Femur (tissue), 1 donor: Measurements from ENCODE around the gene A4GNT.
"Not testable (repeated sequence)": the region's sequence is repeated elsewhere in the genome, so short reads cannot be mapped to it uniquely, and the experiment has no call there.

ENCODE experiments used
- DNase-seq: peaks from one replicate; pipeline ENCODE4 v3.0.0-alpha.2; 2017

Gene A4GNT

DNA sequence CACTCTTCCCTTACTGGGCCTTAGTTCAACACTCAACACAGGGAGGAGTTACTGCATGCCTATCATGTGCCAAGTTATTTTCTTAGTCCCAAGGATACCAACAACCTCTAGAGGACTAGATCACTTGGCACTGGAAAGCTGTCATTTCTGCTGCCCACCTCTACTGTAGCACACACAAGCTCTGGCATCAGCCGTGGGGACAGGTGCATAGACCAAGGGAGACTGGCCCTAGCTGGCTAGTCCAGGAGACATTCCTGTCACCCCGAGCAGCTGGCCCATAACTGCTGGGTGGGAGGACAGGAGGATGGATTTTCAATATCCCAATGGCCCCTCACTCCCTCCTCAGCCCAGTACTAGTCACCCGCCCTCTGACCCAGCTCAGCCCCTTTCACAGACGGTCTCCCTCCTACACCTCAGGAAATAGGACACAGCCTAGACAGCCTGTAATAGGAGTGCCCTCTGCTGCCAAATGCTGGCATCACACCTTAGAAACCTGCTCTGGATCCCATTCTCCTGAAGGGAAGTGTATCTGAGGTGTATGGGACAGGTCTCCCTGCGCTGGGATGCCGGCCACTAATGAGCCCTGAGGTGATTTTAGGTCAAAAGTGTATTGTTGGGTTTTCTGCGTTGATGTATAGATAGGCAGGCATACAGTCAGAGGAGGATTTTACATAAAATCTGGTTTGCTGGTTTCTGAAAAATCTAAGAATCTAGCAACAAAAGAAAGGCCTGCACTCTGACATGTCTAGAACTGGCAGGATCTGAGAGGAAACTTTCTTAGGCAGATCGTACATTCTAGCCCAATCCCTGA, 13.4 kb downstream of the A4GNT start:
- peak; percentile 77 for DNase-seq

DNA sequence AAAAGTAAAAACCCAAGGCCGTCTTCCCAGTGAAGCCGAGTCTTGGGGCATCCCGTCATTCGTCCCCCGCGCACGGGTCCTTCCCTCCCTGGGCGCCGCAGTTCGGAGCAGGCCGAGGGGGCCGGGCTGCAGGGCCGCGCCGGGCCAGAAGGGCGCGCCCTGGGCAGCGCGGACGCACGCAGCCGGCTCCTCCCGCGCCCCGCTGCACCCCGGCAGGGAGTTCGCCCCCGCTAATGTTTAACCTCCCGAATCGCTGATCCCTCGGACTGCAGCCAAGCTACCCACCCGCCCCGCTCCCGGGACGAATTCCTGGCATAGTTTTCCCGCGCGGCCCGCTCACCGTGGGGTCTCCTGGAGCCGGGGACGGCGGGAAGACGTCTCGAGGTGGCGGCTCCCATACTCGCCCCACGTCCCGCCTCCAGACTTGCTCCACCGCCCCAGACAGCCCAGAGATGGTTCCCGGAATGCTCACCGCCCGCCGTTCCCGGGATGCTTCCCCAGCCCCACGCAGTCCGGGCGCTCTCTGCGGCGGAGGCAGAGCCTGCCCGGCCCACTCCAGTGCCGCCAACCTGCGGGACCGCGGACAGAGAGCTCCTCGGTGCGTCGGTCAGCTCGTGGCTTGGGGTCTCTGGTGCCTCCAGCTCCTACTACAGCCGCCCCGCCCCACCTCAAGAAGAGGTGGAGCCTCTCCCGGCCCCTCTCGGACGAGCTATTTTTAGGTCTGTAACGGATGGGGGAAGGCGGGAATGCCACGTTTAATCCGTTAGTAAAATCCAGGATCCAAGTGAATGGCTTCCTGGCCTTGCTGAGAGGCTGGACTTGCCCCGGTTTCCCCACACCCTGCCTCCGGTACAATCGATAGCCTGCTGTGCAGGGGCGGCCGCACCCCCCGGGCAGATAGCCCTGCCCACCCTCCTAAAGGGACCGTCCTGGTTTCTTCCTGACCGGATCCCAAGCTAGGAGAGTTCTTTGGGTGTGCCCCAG, 16.9 kb downstream of the A4GNT start, which contains the start of gene DZIP1L:
Gene DZIP1L (minus strand): TSS at position 621 of the 984 bp plus-strand sequence. CDS start 11,637 bp downstream, outside the sequence.
- DNase-seq: peak; percentile 85

DNA sequence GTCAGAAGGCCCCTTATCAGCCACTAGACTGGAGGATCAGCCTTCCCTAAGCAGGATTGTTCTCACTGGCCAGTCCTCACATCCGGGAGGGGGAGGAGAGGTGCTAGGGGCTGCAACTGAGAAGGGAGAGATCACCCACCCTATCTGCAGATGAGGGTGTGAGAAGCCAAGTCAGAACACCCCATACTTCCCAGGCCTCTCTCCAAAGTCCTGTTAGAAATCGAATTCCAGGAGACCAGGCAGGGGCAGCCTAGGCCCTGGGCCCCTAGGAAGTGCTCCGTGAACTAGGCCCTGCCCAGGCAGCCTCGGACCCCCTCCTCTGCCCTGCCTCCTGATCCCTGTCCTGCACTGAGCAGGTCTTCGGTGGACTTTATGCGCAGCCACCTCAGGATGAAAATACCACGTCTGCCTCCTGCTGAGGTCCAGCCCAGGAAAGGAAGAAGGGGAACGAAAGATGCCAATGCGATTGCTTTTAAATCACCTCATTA, 17.7 kb downstream of the A4GNT start:
- no peak for DNase-seq

DNA sequence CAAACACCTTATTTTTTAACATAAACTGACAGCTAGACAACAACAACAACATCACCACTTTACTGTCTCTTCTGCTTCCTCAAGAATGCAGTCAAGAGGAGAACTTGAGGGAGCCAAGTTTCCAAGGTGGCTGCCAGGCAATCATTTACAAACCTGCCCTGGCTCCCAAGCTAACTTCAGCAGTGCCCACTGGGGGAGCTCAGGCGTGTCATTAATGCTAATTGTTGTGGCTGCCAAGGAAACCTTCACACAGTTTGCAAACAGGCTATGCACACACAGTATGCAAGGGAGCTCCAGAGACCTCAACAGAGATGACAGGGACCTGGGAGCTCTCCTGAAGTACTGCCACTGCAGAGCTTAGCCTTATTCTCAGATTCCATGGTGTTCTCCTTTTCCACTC, 18.9 kb downstream of the A4GNT start:
- DNase-seq: no peak

DNA sequence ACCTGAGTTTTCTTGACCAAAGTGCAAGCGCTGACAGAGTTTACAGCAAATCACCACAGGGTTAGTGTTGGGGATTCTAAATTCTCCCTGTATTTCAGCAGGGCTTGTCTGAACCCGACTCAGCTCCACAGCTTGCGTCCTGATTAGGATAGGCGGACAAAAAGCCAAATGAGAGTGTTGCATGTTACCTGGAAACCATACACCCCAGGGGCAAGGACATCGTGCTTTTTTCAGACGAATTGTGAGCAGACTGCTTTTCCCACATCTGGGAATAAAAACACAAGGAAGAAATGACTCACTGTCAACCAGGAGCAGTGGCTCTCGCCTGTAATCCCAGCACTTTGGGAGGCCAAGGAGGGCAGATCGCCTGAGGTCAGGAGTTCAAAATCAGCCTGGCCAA, 19.8 kb downstream of the A4GNT start:
- no peak for DNase-seq

DNA sequence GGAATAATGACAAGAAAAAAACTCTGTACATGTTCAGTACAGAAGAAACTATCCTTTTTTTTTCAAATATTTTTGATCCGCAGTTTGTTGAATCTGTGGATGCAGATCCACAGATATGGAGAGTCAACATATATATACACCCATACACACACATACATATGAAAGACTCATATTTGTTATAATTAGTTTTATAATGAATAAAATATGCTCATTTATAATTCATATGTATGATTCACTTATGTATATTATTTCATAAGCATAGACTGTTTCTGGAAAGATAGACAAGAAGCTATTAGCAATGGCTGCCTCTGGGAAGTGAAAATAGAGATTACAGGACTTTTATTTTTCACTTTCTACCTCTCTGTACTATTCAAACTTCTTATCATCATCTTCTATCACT, 26.6 kb downstream of the A4GNT start:
- no peak for DNase-seq

DNA sequence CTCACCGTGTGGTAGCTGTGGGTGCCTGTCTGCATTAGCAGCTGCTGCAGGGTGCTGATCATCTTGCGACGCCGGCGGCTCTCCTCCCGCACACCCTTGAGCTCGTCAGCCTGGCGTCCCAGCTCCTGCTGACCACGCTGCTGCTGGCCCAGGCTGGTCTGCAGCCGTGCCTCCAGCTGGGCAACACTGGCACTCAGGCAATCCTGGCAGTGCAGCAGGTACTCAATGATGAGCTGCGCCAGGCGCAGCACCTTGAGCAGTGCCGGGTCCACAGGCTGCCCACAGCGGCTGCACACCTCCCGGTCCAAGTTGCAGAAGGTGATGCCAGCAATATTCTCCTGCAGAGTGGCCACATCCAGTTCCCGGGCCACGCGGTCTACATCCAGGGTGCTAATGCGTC, 28.7 kb downstream of the A4GNT start:
- DNase-seq: no peak

DNA sequence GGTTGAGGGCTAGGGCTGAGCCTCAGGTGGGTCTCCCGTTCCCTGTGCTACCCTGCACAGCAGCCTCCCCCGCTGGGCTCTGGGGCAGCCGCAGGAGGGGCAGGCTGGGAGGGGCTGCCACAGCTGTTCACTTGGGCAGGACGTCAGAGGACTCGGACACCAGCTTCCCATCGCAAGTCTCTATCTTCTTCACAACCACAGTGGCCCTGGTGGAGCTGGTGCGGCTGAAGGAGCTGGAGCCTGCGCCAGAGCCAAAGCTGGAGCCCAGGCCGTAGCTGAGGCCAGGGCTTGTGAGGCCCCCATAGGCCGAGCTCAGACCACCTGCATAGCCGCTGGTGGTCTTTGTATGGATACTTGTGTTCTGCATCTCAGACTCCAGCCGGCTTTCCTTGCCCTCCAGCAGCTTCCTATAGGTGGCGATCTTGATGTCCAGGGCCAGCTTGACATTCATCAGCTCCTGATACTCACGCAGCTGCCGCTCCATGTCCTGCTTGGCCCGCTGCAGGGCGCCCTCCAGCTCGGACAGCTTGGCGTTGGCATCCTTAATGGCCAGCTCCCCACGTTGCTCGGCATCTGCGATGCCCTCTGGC, 30.7 kb downstream of the A4GNT start:
- DNase-seq: not testable (repeated sequence)

DNA sequence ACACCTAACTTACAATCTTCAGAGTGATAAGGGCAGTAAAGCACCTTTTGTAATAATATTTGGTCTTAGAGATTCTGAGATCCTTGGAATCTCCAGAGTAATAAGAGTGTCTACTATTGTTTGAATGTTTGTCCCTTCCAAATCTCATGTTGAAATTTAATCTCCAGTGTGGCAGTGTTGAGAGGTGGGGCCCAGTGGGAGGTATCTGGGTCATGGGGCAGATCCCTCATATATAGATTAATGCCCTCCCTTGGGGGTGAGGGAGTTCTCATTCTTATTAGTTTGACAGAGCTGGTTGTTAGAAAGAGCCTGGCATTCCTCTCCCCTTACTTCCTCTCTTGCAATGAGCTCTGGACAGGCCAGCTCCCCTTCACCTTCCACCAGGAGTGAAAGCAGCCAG, 32.8 kb downstream of the A4GNT start:
- DNase-seq: no peak

DNA sequence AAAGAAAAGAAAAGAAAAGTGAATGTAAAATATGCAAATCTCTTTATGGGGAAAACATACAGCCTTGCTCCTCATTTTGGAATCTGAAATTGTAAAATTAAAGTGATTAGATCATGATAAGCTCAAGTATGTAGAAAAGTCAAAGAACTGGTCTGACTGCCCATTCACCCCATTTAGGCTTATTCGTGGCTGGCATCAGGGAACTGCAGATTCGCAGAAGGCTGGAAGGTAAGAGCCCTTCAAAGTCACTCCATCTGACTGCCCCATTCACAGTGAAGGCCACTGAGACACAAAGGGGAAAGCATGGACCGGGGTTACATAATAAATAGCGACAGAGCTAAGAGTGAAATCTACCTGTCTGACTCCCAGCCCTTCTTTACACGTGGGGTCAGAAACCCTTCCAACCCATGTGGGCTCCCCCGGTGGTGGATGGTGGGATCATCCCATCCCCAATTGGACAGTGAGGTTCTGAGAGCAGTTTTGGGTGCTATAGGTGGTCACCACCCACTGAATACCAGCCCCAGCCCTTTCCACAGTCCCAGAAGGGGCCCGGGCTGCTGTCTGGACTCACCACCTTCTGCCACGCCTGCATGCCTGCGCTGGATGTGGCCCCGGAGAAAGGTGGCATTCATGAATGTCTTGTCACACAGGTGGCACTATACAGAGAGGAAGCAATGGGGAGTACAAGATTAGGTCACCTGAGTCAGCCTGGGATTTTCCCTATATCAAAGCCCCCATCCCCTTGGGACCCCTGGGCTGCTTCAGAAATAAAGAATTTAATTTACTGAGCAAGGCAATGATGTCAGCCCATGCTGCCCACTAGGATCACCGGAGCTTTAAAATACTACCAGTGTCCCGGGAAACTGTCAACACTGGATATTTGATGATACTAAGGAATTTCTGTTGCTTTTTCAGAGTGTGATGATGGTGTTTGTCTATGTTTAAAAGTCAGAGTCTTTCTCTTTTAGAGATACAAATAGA, 34.7 kb downstream of the A4GNT start:
- DNase-seq: no peak

DNA sequence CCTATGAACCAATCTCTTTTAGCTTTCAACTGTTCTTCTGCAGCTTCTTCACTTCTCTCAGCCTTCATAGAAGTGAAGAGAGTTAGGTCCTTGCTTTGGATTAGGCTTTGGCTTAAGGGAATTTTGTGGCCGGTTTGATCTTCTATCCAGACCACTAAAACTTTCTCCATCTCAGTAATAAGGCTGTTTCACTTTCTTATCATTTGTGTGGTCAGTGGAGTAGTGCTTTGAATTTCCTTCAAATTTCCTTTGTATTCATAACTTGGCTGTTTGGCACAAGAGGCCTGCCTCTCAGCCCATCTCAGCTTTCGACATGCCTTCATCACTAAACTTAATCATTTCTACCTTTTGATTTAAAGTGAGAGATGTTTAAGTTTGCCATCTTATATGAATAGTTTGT, 38.5 kb downstream of the A4GNT start:
- DNase-seq: no peak

DNA sequence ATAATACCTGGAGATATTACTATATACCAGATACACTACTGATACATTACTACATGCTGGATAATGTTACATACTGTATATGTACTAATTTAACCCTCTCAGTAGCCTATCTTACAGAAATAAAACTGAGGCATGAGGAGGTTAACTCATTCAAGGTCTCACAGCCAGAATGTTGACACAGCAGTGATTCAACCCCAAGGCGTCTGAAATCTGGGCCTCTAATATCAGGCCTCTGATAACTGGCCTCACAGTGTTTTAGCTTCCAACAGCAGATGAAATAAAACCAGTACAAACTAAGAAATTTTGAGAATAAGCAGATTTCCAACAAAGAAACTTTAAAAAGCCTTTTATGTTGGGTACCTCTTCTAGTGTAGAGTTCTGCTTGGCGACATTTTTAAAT, 40.2 kb downstream of the A4GNT start:
- no peak for DNase-seq

DNA sequence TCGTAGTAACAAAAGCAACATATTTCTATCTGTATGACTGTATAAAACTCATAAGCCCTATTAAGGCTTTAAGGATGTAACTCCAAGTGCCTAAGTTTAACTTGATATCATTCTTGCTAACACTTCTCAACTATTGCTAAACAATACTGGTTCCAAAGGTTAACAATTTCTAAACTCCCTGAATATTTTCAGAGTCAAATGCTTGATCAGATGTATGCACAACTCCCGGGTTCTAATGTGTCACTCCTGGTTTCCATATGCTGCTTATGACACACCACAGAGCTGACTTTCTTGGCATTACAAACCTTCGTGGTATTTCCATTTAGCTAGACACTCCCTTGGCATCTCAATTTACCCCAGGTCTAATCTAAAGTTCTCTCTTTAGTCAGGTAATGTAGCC, 43.1 kb downstream of the A4GNT start:
- no peak for DNase-seq

DNA sequence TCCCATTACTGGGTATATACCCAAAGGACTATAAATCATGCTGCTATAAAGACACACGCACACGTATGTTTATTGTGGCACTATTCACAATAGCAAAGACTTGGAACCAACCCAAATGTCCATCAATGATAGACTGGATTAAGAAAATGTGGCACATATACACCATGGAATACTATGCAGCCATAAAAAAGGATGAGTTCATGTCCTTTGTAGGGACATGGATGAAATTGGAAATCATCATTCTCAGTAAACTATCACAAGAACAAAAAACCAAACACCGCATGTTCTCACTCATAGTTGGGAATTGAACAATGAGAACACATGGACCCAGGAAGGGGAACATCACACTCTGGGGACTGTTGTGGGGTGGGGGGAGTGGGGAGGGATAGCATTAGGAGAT, 46.4 kb downstream of the A4GNT start:
- not testable (repeated sequence) for DNase-seq

DNA sequence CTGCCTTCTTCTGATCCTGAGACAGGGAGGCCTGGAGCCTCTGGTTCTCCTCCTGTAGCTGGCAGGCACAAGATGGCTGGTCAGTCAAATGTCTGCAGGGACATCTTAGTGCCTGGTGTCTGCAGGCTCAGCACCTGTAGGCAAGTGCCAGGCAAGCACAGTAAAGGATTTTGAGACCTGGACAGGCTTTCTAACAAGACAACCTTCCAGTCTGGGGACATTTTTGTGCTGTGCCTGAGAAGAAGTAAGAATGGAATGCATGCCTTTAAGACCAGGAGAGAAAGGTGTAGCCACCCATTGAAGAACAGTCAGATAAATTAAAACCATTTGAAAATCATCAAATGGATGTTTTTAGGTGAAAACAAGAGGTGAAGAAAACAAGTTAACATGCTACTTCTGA, 48.0 kb downstream of the A4GNT start:
- DNase-seq: no peak

DNA sequence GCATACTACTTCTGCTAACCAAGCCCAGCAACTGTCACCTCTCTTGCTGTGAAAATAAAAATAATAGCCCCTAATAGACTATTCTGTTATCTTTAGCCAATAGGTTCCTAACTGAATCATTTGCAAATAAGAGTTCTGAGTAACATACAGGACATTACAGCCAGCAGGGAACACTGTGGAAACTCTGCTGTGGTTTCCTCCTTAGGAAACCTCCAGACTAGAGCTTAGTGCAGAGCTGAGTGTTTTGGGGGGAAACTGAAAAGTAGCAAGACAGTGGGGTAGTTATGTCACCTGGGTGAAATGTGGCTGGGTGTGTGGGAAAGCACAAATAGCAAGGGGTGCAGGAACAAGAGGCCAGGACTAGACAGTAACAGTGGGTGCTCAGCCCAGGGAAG, 49.2 kb downstream of the A4GNT start:
- DNase-seq: no peak

DNA sequence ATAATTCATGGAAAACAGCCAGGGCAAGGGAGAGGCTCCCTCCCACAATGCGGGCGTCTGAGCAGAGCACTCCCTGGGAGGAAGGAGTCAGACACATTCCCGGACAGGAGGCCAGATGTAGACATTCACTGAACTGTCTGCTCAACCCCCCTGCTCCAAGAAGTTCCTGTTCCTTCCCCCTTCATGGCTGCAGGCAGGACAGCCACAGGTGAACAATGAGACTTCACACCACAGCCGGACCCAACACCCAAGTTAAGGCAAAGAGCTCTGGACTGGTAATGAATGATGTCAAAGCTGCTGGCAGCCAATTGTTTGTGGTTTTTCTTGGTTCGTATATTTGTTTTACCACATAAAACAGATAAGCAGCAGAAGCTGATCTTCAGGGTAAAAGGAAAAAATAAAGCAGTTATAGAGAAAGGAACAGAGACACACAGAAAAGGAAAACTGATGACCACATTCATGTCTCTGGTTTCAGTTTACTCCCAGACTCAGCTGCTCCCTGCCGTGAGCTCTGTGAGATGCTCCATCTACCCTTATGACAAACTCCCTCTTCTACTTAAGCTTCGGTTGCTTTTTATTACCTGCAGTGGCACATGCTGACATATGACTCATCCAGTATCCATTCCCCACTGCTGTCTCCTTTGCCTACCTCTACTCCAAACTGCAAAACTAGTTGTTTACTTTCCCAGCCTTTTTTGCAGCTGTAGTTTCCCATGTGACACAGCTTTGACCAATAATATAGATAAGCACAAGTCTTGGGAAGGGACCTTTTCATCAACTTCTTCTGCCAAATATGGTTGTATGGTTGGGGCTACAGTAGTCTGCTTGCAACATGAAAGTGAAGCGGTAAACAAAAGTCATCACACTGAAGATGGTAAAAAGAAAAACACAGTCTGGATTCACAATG, 49.9 kb downstream of the A4GNT start:
- DNase-seq: no peak

DNA sequence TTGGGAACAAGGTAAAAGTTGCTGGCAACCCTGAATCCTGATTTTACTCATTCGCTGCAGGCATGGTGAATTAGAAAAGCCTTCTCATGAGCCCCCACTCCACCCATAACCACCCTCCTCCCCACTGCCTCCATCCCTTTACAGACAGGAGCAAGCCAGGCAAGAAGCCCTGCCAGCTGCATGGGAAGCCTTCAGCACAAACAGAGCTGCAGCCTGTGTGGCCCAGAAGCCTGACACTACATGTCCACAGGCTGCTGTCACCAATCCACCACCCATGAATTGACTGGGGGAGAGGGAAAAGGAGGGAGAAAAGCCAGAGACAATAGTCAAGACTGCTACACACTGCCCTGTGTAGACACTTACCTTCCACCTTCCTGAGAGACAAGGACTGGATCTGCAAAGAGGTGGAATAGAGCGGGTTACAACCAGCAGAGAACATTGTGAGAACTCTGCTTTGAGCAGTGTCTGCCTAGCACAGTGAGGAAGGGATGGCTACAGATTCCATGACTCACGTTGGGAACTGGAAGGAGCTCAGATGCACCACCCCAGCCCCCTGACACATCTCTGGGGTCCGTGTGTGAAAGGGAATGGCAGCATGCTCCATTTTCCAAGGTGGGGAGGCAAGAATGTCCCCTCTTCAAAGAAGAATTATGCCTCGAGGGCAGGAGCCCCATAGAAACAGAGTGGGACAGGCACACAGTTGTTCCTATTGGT, 50.7 kb downstream of the A4GNT start:
- no peak for DNase-seq

DNA sequence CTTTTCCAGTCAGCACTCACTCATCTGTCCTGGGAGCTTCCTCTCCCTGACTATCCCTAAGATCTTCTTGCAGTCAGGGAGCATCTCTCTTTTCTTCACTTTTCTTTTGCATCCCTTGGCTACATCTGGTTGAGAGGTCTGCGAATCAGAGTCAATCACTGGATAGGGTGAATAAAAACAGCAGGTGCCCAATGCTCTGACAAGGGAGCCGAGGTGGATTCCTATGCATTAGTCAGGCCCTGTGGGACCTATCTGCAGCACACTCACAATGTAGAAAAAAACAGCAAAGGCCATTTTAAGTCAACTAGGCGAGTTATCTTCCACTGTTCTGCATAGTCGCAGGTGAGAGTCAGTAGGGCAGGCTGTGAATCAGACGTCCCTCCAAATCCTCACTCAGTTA, 52.3 kb downstream of the A4GNT start:
- no peak for DNase-seq

DNA sequence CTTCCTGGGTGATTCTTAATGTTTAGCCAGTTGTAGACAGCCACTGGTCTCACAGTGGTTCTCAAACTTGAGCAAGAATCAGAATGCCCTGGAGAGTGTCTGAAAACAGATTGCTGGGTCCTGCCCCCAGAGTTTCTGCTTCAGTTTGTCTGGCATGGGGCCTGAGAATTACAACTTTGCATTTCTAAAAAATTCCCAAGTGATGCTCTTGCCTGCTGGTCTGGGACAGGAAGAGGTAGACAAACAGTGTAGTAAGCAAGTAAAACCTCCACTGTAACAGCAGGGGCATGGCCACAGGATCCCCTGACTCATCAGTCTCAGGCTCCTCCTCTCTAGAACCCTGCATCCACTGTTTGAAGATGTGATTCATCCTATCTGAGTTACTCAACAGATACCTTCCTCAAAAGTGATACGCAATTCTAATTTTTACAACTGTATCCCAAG, 53.3 kb downstream of the A4GNT start:
- no peak for DNase-seq
